PC-3 (cell line): ENCODE data around the gene IGFLR1. TPM values are rescaled to one million over a fixed set of nuclear protein-coding genes. Genes with fewer than 3 reads are reported as not detected.

Source experiments
- ATAC-seq: fragments of 200-7000 bp; cut with Tn5 transposase; 2 replicates; pipeline ENCODE4 v1.9.1; 2020; ENCODE audit warnings: mild to moderate bottlenecking, moderate library complexity
- BruUV-seq: library from RNA; stranded (reverse); fragments of 400-500 nt; replicated peaks from 2 replicates; lab custom pipeline; 2021; lab: Mats Ljungman, UMichigan
- CTCF ChIA-PET: fragments of 300-600 bp; sonication (Branson Sonifier 250); formaldehyde crosslinking; loops from one replicate; lab custom pipeline; 2022; ENCODE audit warnings: antibody characterized with exemption; lab: Charles Lee
- POLR2A ChIA-PET: fragments of 300-600 bp; sonication (Branson Sonifier 250); formaldehyde crosslinking; loops from one replicate; lab custom pipeline; 2022; ENCODE audit warnings: antibody characterized with exemption; ENCODE audit not compliant: unreplicated experiment; lab: Charles Lee
- DNase-seq: peaks from one replicate; pipeline ENCODE4 v3.0.0-alpha.2; 2015
- H2AFZ ChIP-seq: fragments of 300-600 bp; sonication (generic); 2 replicates; pipeline ENCODE4 v1.6.0; 2016; ENCODE audit warnings: antibody characterized with exemption, low read length
- H3F3A ChIP-seq: fragments of 300-600 bp; sonication (generic); one replicate; pipeline ENCODE4 v1.6.0; 2017; ENCODE audit warnings: antibody characterized with exemption, low read length, control low read depth, mild to moderate bottlenecking; ENCODE audit not compliant: unreplicated experiment
- H3K27ac ChIP-seq: fragments of 300-600 bp; sonication (generic); 2 replicates; pipeline ENCODE4 v1.5.1; 2016; ENCODE audit warnings: mild to moderate bottlenecking, low read length
- H3K27me3 ChIP-seq: fragments of 300-600 bp; sonication (generic); 2 replicates; pipeline ENCODE4 v1.6.1; 2016; ENCODE audit warnings: low read length, mixed read lengths
- H3K36me3 ChIP-seq: fragments of 300-600 bp; sonication (generic); 2 replicates; pipeline ENCODE4 v1.6.1; 2016; ENCODE audit warnings: low read depth, mixed run types, low read length, mixed read lengths
- H3K4me1 ChIP-seq: fragments of 300-600 bp; sonication (generic); 2 replicates; pipeline ENCODE4 v1.5.1; 2016; ENCODE audit warnings: low read length; ENCODE audit not compliant: insufficient read depth
- H3K4me2 ChIP-seq: fragments of 300-600 bp; sonication (generic); 2 replicates; pipeline ENCODE4 v1.6.0; 2016; ENCODE audit warnings: low read length
- H3K4me3 ChIP-seq: fragments of 300-600 bp; sonication (generic); 2 replicates; pipeline ENCODE4 v1.5.1; 2016; ENCODE audit warnings: mild to moderate bottlenecking, low read length, mixed read lengths
- H3K79me2 ChIP-seq: fragments of 300-600 bp; sonication (generic); 2 replicates; pipeline ENCODE4 v1.6.1; 2017; ENCODE audit warnings: low read length, mixed read lengths
- H3K9ac ChIP-seq: fragments of 300-600 bp; sonication (generic); 2 replicates; pipeline ENCODE4 v1.6.0; 2016; ENCODE audit warnings: mild to moderate bottlenecking, low read length
- H3K9me2 ChIP-seq: fragments of 300-600 bp; sonication (generic); replicated peaks from 2 replicates; pipeline ENCODE4 v1.6.1; 2016; ENCODE audit warnings: mixed run types, low read length, mixed read lengths
- H3K9me3 ChIP-seq: fragments of 300-600 bp; sonication (generic); 2 replicates; pipeline ENCODE4 v1.6.1; 2016; ENCODE audit warnings: low read length, mixed read lengths
- H4K20me1 ChIP-seq: fragments of 300-600 bp; sonication (generic); 2 replicates; pipeline ENCODE4 v1.6.1; 2016; ENCODE audit warnings: low read length, mixed read lengths
- EZH2 ChIP-seq: fragments of 300-600 bp; sonication (generic); IDR thresholded peaks from one replicate; pipeline ENCODE4 v1.6.1; 2017; ENCODE audit warnings: antibody characterized with exemption, mild to moderate bottlenecking, low read length; ENCODE audit not compliant: unreplicated experiment
- EZH2phosphoT487 ChIP-seq: fragments of 300-600 bp; sonication (generic); IDR thresholded peaks from 2 replicates; pipeline ENCODE4 v1.6.1; 2018; ENCODE audit warnings: mild to moderate bottlenecking, antibody characterized with exemption, low read length, borderline replicate concordance
- intact Hi-C: fragments of 100-400 bp; cut with micrococcal nuclease; formaldehyde crosslinking; loops from 2 replicates; pipeline ENCODE4 v1.9.0; 2023
- total RNA-seq: library from RNA; depleted of rRNA; stranded (reverse); fragments of >200 nt; gene quantifications from 2 replicates; pipeline ENCODE4 v1.2.3, GENCODE V29; 2014
- TF ChIP-seq, protein P1 (sequence below): fragments of 300-600 bp; sonication (generic); conservative IDR thresholded peaks from 2 replicates; pipeline ENCODE4 v1.5.1; 2017; ENCODE audit warnings: antibody characterized with exemption, low read depth, mild to moderate bottlenecking, low read length

IGFLR1 gene
- total RNA-seq, 1 experiment from 2014 or later, result 9.3 TPM

DNA sequence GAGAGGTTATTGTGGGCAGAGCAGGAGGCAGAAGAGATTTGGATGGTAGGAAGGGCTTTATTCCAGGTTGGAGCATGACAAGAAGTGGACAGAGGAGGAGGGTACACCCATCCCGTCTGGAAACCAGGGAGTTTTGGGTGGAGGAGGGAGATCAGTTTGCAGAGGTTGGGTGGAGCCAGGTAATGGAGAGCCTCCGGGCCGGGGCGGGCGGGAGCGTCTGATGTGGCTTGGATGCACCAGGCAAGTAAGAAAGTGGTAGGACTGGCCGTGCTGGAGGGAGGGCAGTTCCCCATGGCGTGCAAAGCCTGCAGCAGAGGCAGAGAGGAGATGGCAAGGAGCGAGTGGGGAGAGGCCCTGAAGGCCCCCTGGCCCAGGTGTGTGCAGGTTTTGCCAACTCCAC, 10.9 kb downstream of the IGFLR1 start:
- POLR2A ChIA-PET, result no interaction called here
- no peak for TF ChIP-seq EZH2
- no peak for TF ChIP-seq EZH2phosphoT487
- TF ChIP-seq, protein P1, sequence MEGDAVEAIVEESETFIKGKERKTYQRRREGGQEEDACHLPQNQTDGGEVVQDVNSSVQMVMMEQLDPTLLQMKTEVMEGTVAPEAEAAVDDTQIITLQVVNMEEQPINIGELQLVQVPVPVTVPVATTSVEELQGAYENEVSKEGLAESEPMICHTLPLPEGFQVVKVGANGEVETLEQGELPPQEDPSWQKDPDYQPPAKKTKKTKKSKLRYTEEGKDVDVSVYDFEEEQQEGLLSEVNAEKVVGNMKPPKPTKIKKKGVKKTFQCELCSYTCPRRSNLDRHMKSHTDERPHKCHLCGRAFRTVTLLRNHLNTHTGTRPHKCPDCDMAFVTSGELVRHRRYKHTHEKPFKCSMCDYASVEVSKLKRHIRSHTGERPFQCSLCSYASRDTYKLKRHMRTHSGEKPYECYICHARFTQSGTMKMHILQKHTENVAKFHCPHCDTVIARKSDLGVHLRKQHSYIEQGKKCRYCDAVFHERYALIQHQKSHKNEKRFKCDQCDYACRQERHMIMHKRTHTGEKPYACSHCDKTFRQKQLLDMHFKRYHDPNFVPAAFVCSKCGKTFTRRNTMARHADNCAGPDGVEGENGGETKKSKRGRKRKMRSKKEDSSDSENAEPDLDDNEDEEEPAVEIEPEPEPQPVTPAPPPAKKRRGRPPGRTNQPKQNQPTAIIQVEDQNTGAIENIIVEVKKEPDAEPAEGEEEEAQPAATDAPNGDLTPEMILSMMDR, result no peak

DNA sequence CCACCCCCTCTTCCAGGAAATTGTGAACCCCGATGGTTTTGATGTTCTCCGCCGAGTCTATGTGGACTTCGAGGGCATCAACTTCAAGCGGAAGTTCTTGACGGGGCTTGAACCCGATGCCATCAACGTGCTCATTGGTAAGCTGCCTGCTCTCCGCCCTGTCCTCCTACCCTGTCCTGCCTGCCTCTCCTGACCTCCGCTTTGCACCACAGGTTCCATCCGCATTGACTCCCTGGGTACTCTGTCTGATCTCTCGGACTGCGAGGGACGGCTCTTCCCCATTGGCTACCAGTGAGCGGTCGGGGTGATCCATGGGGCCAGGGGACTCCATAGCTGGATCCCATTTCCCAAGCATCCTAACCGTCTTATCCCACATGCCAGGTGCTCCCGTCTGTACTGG, 11.9 kb downstream of the IGFLR1 start:
- TF ChIP-seq EZH2phosphoT487 (no peak), EZH2 (no peak)
- TF ChIP-seq, protein P1, result no peak
- H3K9me3 ChIP-seq, result no peaks in the 10 kb centered on the region
- ChIA-PET POLR2A (no interaction called here), CTCF (no interaction called here)
- DNase-seq (no peak), ATAC-seq (no peak)
- no peaks in the 10 kb centered on the region for H3K27me3 ChIP-seq
- H3K4me3 ChIP-seq, result no peak overlapping the region
- H3K79me2 ChIP-seq, result no peaks in the 10 kb centered on the region
- H3K4me2 ChIP-seq, result no peak overlapping the region
- H3K27ac ChIP-seq, result no peak overlapping the region
- H3K9me2 ChIP-seq, result no peaks in the 10 kb centered on the region
- H3K9ac ChIP-seq, result no peak overlapping the region
- H4K20me1 ChIP-seq, result no peaks in the 10 kb centered on the region
- intact Hi-C loops, result no loop called here
- H3F3A ChIP-seq, result no peaks in the 10 kb centered on the region
- BruUV-seq, result no TSS peak
- H3K36me3 ChIP-seq, result peaks cover 5% of the 10 kb centered on the region
- H2AFZ ChIP-seq, result no peak overlapping the region
- H3K4me1 ChIP-seq, result no peaks in the 10 kb centered on the region

More for the DNA sequence above, 10.9 kb downstream of the IGFLR1 start:
- no peaks in the 10 kb centered on the region for H3K79me2 ChIP-seq
- DNase-seq (peak; percentile 2), ATAC-seq (no peak)
- no peaks in the 10 kb centered on the region for H3K4me1 ChIP-seq
- no peak overlapping the region for H3K4me3 ChIP-seq
- no TSS peak for BruUV-seq
- H3K9me3 ChIP-seq, result no peaks in the 10 kb centered on the region
- no peak overlapping the region for H3K9ac ChIP-seq
- no peaks in the 10 kb centered on the region for H3K27me3 ChIP-seq
- no peak overlapping the region for H3K27ac ChIP-seq
- CTCF ChIA-PET, result no interaction called here
- intact Hi-C loops, result no loop called here
- no peak overlapping the region for H2AFZ ChIP-seq
- H3K4me2 ChIP-seq, result no peak overlapping the region
- peaks cover 2% of the 10 kb centered on the region; the same call in 1 of the 2 replicates for H3K36me3 ChIP-seq
- H3K9me2 ChIP-seq, result no peaks in the 10 kb centered on the region
- no peaks in the 10 kb centered on the region for H4K20me1 ChIP-seq
- H3F3A ChIP-seq, result no peaks in the 10 kb centered on the region

DNA sequence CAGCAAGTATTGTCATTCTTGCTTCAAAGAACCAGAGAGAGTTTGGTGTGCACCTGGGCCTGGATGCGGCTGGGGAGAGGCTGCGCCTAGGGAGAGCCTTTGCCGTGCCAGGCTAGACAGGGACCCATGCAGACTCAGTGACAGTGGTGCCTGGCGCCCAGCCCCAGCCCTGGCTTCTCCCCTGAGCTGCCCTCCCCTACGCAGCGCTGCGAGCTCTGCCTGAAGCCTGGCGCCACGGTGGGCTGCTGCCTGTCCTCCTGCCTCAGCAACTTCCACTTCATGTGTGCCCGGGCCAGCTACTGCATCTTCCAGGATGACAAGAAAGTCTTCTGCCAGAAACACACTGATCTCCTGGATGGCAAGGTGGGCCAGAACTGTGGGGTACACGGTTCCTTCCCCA, 12.5 kb downstream of the IGFLR1 start:
- no peak overlapping the region for H3K4me2 ChIP-seq
- no peaks in the 10 kb centered on the region for H3K9me2 ChIP-seq
- H3K9me3 ChIP-seq, result no peaks in the 10 kb centered on the region
- H3K27me3 ChIP-seq, result no peaks in the 10 kb centered on the region
- ATAC-seq, result no peak
- no peak overlapping the region for H3K27ac ChIP-seq
- H3K4me3 ChIP-seq, result no peak overlapping the region
- no TSS peak for BruUV-seq
- H4K20me1 ChIP-seq, result no peaks in the 10 kb centered on the region
- CTCF ChIA-PET, result no interaction called here
- H3F3A ChIP-seq, result no peaks in the 10 kb centered on the region
- DNase-seq, result no peak
- TF ChIP-seq, protein P1, result no peak
- TF ChIP-seq EZH2 (no peak), EZH2phosphoT487 (no peak)
- no peak overlapping the region for H3K9ac ChIP-seq
- POLR2A ChIA-PET, result no interaction called here
- intact Hi-C loops, result no loop called here
- no peak overlapping the region for H2AFZ ChIP-seq
- H3K36me3 ChIP-seq, result peaks cover 5% of the 10 kb centered on the region
- H3K4me1 ChIP-seq, result no peaks in the 10 kb centered on the region
- no peaks in the 10 kb centered on the region for H3K79me2 ChIP-seq
